Hematopoietic multipotent progenitor cell treated with erythropoietin and hydrocortisone succinate and interleukin-3 and kit ligand, for 17 days (in vitro differentiated cells): Measurements from ENCODE around the gene EPHA3.

Source experiments
- DNase-seq: peaks from one replicate; pipeline ENCODE4 v3.0.0-alpha.2; 2015; ENCODE audit warnings: low spot score

The EPHA3 gene

GRCh38 chr3:89449086-89449485 lies 341.7 kb downstream of the EPHA3 start:
- DNase-seq, result no peak

- no peak for DNase-seq
Observed at GRCh38 chr3:89452066-89452465, 344.6 kb downstream of the EPHA3 start.

DNA sequence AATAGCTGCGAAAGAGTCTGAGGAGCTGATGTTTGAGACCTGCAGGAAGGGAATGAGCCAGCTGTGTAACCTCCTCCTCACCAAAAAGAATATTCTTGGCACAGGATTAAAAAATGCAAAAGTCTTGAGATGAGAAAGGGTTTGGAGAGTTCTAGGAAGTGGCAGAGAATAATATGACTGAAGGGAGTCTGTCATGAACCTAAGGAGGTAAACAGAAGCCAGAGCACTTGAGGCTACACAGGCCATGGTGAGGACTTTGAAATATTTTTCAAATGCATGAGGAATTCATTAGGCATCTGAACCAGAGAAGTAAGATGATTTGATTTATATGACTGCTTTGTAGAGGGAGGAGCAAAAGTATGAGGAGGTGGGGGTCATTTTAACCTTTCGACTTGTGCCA lies 347.8 kb downstream of the EPHA3 start:
- DNase-seq, result no peak

DNA sequence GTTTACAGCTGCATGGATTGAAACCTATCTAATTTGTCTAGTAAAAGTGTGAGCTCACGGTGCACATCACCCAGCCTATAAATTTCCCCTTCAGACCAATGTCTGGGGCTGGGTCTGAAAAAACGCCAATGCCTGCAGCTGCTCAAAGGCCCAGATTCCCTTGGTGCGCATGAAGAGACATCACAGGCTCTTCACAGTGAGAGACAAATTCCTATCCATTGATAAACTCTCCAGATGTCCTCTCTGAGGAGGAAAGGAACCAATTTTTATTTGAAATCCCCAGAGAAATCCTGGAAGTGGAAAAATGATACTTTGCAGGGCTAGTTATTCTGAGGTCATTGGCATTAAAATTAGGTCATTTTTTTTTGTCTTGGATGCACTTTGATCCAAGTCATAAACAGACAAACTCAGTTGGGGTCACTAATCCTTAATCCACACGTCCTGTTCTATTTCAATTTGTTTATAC lies 360.5 kb downstream of the EPHA3 start:
- DNase-seq, result no peak

GRCh38 chr3:89472101-89472500 lies 364.7 kb downstream of the EPHA3 start:
- DNase-seq, result no peak

- DNase-seq, result no peak
Observed at GRCh38 chr3:89474333-89475130, 367.1 kb downstream of the EPHA3 start.

DNA sequence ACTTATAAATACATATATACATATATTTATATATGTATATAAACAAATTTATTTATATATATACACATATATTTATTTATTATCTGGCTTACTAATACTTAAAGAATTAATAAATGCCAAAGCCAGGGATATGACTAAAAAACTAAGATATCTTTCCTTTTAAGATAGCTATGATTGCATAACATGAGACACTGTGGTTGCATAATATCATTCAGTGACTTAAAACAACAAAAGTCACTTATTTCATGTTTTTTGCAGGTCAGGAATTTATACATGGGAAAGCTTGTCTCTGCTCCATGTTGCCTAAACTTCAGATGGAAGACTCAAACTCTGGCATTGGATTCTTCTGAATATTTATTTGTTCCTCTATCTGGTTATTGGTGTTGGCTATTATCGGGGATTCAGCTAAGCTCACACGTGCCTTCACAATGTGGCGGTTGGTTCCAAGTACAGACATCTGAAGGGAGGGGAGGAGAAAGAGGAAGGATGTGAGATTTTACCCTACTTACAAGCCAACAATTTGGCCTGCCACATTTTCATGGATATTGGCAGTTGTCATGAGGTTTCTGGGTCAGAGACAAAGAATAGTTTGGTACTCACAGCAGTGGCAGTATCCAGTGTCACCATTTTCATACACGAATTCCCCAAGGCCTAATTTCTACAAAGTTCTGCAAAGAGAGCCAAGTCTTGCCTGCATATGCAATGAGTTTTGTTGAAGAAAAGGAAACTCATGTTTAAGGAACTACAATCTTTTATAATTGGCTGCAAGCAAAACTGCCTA lies 381.6 kb downstream of the EPHA3 start:
- DNase-seq, result no peak

- DNase-seq, result no peak
Observed at GRCh38 chr3:89490129-89490528, 382.7 kb downstream of the EPHA3 start.

GRCh38 chr3:89494734-89495133 lies 387.3 kb downstream of the EPHA3 start:
- no peak for DNase-seq

- DNase-seq, result no peak
Observed at GRCh38 chr3:89503891-89504391, 396.5 kb downstream of the EPHA3 start.

DNA sequence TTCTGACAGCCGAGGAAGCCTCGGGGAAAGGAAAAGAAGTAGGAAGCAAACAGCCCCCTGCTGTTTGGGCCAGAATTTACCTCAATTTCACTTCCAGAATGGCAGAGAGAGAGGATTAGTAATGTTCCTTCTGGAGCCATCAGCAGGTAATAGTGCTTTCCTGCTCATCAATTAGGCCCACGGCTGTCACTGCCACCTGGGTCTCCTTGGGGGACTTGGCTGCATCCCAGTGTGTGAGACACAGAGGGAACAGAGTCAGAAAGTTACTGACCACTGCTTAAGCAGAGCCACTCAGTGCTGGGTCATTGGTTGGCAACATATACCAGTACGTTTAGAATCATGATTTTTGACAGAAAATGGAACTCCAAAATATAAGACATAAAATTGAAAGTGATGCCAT lies 397.0 kb downstream of the EPHA3 start:
- DNase-seq, result no peak

DNA sequence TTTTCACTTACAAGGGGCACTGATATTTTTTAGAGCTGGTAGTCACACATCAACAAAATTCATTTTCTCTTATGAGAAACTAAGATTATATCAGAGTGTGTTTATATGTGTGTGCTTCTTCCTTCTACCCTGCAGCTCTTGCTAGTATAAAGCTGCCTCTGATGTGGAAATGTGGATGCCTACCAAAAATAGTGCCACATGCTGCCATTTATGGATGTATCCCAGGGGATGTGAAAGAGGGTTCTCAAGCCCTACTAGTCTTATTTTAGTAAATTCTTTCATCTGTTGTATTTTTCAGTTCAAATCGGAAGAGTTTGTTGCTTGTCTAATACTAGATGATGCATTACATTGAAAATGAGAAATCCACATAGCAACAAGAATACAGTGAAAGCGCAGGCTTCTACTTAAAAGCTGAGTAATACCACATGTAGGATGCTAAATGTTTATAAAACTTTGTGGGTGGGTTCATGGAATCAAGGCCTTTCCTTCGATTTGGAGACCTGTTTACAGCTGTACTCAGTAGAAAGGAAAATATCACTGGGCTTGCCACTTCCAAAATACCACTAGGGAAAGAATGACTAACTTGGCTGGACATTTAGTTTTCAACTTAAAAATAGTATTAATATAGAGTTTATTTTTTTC lies 399.2 kb downstream of the EPHA3 start:
- no peak for DNase-seq

DNA sequence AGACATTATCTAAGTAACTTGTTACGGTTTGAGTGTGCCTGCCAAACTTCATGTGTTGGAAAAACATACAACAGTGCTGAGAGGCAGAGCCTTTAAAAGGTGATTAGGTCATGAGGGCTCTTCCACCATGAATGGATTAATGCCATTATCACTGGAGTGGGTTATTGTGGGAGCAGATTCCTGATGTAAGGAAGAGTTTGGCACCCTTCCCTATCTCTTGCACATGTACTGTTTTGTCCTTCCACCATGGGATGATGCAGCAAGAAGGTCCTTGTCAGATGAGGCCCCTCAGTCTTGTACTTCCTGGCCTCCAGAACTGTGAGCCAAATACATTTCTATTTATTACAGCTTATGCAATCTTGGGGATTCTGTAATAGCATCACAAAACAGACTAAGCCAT lies 413.9 kb downstream of the EPHA3 start:
- DNase-seq, result no peak

GRCh38 chr3:89522155-89522554 lies 414.7 kb downstream of the EPHA3 start:
- no peak for DNase-seq

GRCh38 chr3:89525609-89526008 lies 418.2 kb downstream of the EPHA3 start:
- DNase-seq, result no peak

DNA sequence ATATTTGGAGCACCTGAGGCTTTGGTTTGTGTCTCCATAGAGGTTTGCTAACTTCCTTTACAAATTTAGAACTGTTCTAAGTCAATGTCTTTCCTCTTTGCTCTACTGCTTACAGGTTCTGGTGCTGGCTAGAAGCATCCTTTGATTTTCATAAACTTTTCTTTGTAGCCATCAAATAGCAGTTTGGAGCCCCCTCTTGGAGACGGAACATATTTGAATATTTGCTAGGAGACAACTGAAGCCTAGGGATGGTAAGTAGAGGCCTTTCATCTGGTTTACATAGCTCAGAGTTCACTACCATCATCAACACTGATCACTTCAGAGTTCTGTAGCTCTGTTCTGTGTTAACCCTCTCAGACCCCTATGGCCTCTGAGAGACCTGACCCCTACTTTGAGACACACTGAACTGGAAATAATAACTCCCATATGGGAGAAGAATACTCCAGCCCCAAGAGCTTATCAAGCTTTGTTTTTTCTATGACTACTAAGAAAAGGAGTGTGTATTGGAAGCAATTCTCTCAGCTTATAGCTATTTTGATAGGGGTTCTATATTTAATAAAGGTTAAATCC lies 420.4 kb downstream of the EPHA3 start:
- no peak for DNase-seq
